Keratinocyte (primary cell): ENCODE results near the gene CCDC88B. TPM values are rescaled to one million over a fixed set of nuclear protein-coding genes. Genes with fewer than 3 reads are reported as not detected.

Source experiments
- DNase-seq: peaks from one replicate; pipeline ENCODE4 v3.0.0-alpha.2; 2011; ENCODE audit warnings: low read depth, missing footprints, low spot score
- FAIRE-seq: peaks from 2 replicates; lab custom pipeline; 2011; peaks lifted over from hg19 to GRCh38; lab: Jason Lieb, UNC
- H2AFZ ChIP-seq: 2 replicates; pipeline ENCODE4 v1.6.0; 2012; ENCODE audit warnings: low read length, control low read depth, inconsistent platforms; ENCODE audit not compliant: control insufficient read depth
- H3K27ac ChIP-seq: 2 replicates; pipeline ENCODE4 v1.5.1; 2011; ENCODE audit warnings: low read length; ENCODE audit not compliant: control insufficient read depth, insufficient read depth
- H3K27me3 ChIP-seq: 3 replicates; pipeline ENCODE4 v1.6.0; 2011; ENCODE audit warnings: low read length; ENCODE audit not compliant: control insufficient read depth, insufficient read depth; ENCODE audit errors: extremely low read depth
- H3K36me3 ChIP-seq, 2 experiments: 2 replicates in 1 of 2; 3 replicates in 1 of 2; pipeline ENCODE4 v1.5.1; 2011; ENCODE audit warnings: low read length in 2 of 2, mild to moderate bottlenecking in 1 of 2; ENCODE audit not compliant: control insufficient read depth in 2 of 2, insufficient read depth in 2 of 2; ENCODE audit errors: extremely low read depth in 1 of 2
- H3K4me1 ChIP-seq: 3 replicates; pipeline ENCODE4 v1.5.1; 2011; ENCODE audit warnings: low read length; ENCODE audit not compliant: control insufficient read depth, insufficient read depth; ENCODE audit errors: extremely low read depth
- H3K4me2 ChIP-seq: 3 replicates; pipeline ENCODE4 v1.6.0; 2011; ENCODE audit warnings: low read depth, low read length; ENCODE audit not compliant: control insufficient read depth, insufficient read depth; ENCODE audit errors: extremely low read depth
- H3K4me3 ChIP-seq, 3 experiments: fragments of 200-600 bp in 1 of 3; sonication (generic) in 1 of 3; 2 replicates in 2 of 3; 3 replicates in 1 of 3; pipeline ENCODE4 v1.5.1; 2011 to 2016; ENCODE audit warnings: low read length in 3 of 3, mild to moderate bottlenecking in 3 of 3, control low read depth in 2 of 3, inconsistent platforms in 1 of 3, low read depth in 1 of 3, mixed read lengths in 1 of 3, mixed run types in 1 of 3, moderate library complexity in 1 of 3; ENCODE audit not compliant: control insufficient read depth in 2 of 3, insufficient read depth in 2 of 3; ENCODE audit errors: extremely low read depth in 1 of 3
- H3K79me2 ChIP-seq: 2 replicates; pipeline ENCODE4 v1.6.0; 2012; ENCODE audit warnings: low read length; ENCODE audit not compliant: control insufficient read depth, insufficient read depth
- H3K9ac ChIP-seq: 3 replicates; pipeline ENCODE4 v1.6.0; 2011; ENCODE audit warnings: low read length; ENCODE audit not compliant: control insufficient read depth, insufficient read depth; ENCODE audit errors: extremely low read depth
- H3K9me1 ChIP-seq: 3 replicates; pipeline ENCODE4 v1.6.0; 2011; ENCODE audit warnings: low read length; ENCODE audit not compliant: control insufficient read depth, insufficient read depth; ENCODE audit errors: extremely low read depth
- H3K9me3 ChIP-seq: 2 replicates; pipeline ENCODE4 v1.5.1; 2012; ENCODE audit warnings: low read depth, low read length; ENCODE audit not compliant: control insufficient read depth
- H4K20me1 ChIP-seq: 3 replicates; pipeline ENCODE4 v1.6.0; 2011; ENCODE audit warnings: low read length; ENCODE audit not compliant: control insufficient read depth, insufficient read depth; ENCODE audit errors: extremely low read depth
- CTCF ChIP-seq, 3 experiments: IDR thresholded peaks in 1 of 3; conservative IDR thresholded peaks in 1 of 3; optimal IDR thresholded peaks in 1 of 3; 2 replicates in 2 of 3; 3 replicates in 1 of 3; pipeline versions ENCODE3 to v1.5.1; 2011; ENCODE audit warnings: low read length in 3 of 3, mild to moderate bottlenecking in 3 of 3, moderate library complexity in 2 of 3, control low read depth in 1 of 3, inconsistent platforms in 1 of 3; ENCODE audit not compliant: insufficient read depth in 2 of 3; ENCODE audit errors: extremely low read depth in 1 of 3
- EZH2 ChIP-seq: IDR thresholded peaks from one replicate; pipeline ENCODE4 v1.6.1; 2012; ENCODE audit warnings: inconsistent platforms, mild to moderate bottlenecking, low read length, moderate library complexity
- dilution Hi-C: fragments of 300-500 bp; cut with MboI; formaldehyde crosslinking; loops from one replicate; pipeline ENCODE4 v1.7.0; 2020; ENCODE audit warnings: low sequenced_read_pairs; ENCODE audit not compliant: extremely low pct_ligation_motif_present
- polyA plus RNA-seq, 5 experiments: library from polyadenylated mRNA; depleted of rRNA in 3 of 5; stranded (reverse) in 3 of 5; stranded (forward) in 1 of 5; unstranded in 1 of 5; fragments of >200 nt; gene quantifications; 1 replicate in 1 of 5; 2 replicates in 3 of 5; 3 replicates in 1 of 5; pipeline versions ENCODE4 v1.2.1 to v1.2.3, GENCODE V29; 2011 to 2012; ENCODE audit warnings: missing spikeins in 2 of 5, low read depth in 1 of 5, low replicate concordance in 1 of 5

The CCDC88B gene
- polyA plus RNA-seq, 1 donor (not counting 4 experiments of a cell fraction or from before 2014, with no cell fraction given), result 3.7 TPM

- no peak overlapping the region for H3K27ac ChIP-seq
- H3K9ac ChIP-seq, result no peak overlapping the region
- no peaks in the 10 kb centered on the region for H3K9me1 ChIP-seq
- H3K4me2 ChIP-seq, result peak overlapping the region; percentile 48
- peaks cover 6% of the 10 kb centered on the region for H3K4me1 ChIP-seq
- H3K4me3 ChIP-seq, result peak overlapping the region; percentile 8 to 34 (median 25)
- TF ChIP-seq EZH2 (peak; percentile 69), CTCF (optimal IDR thresholded peaks at IDR 0.05 in 1 of 3, IDR thresholded peaks at IDR 0.05 in 1 of 3, conservative IDR thresholded peaks at IDR 0.05 in 1 of 3; ENCODE audit: extremely low read depth in 1 of 3, insufficient read depth in 2 of 3, low read length in 3 of 3) (no peak)
- FAIRE-seq (no peak), DNase-seq (no peak)
- H3K79me2 ChIP-seq, result no peaks in the 10 kb centered on the region
- H3K36me3 ChIP-seq, result peaks cover 0 to 2% of the 10 kb centered on the region in 2 experiments
- dilution Hi-C loops, result no loop called here
- no peaks in the 10 kb centered on the region for H3K9me3 ChIP-seq
- H3K27me3 ChIP-seq, result peaks cover 46% of the 10 kb centered on the region
- H4K20me1 ChIP-seq, result no peaks in the 10 kb centered on the region
- no peak overlapping the region for H2AFZ ChIP-seq
Observed at GRCh38 chr11:64292460-64293254, 47.3 kb upstream of the CCDC88B start.

DNA sequence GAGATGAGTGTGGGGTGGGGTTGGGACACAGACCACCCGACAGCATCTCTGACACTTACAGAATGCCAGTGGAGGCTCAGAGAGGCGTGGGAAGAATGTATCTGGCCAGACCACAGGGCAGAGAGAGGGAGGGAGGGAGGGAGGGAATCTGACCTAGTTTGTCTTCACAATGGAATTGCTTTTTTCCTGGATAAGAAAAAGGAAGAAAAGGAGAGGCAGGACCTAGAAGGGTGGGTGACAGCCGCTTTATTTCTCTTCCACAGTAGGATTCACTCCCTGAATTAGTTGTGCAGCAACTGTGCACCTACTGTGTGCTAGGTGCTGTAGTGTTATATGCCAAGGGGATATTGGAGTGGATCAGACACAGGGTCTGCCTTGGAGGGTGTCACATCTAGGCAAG, 45.2 kb upstream of the CCDC88B start:
- Histone ChIP-seq H3K4me3 (no peak overlapping the region), H3K9ac (no peak overlapping the region), H3K4me2 (no peak overlapping the region), H3K79me2 (no peaks in the 10 kb centered on the region), H3K9me3 (no peaks in the 10 kb centered on the region), H2AFZ (no peak overlapping the region), H3K9me1 (no peaks in the 10 kb centered on the region), H4K20me1 (no peaks in the 10 kb centered on the region), H3K27ac (no peak overlapping the region), H3K27me3 (peaks cover 64% of the 10 kb centered on the region), H3K36me3 (no peaks in the 10 kb centered on the region), H3K4me1 (peaks cover 10% of the 10 kb centered on the region)
- FAIRE-seq, result no peak
- no peak for TF ChIP-seq EZH2
- TF ChIP-seq CTCF (optimal IDR thresholded peaks at IDR 0.05 in 1 of 3, IDR thresholded peaks at IDR 0.05 in 1 of 3, conservative IDR thresholded peaks at IDR 0.05 in 1 of 3; ENCODE audit: extremely low read depth in 1 of 3, insufficient read depth in 2 of 3, low read length in 3 of 3), result no peak
- dilution Hi-C loops, result no loop called here
- no peak for DNase-seq
